GM21381 (cell line): ENCODE measurements around the gene NBL1.
"Not testable (repeated sequence)": the region's sequence is repeated elsewhere in the genome, so short reads cannot be mapped to it uniquely, and the experiment has no call there.

Experiments used
- ATAC-seq: cut with Tn5 transposase; IDR thresholded peaks from one replicate; pipeline ENCODE4 v1.9.1; 2021; ENCODE audit warnings: mild to moderate bottlenecking, moderate library complexity; ENCODE audit not compliant: unreplicated experiment

Gene NBL1

DNA sequence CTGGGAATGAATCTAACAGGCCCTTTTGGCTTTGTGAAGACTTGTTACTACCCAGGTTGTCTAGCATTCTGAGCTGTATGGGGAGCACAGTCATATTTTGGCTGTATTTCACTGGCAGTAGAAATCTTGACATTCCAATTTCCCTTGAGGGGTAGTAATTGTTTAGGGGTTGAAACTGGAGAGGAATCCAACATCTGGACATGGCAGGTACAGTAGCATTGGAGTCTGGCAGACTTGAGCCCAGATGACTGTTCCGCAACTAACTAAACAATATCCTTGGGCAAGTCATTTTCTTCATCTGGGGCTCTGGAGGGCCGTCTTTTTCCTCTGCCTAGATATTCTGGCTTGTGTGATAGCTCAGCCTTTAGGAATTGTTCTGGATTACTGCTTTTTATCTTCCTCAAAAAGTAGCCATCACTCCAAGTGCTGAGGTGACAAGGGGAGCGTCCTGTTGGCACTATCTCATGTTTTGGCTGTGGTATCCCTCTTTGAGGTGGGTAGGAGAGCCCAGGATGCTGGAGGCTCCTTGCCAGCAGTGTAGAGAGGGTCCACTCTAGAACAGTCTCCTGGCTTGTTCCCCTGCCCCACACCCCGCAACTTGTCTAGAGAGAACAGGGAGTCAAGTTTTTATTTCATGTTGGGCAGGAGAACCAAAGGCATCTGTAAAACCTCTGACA lies 22.7 kb upstream of the NBL1 start:
- no peak for ATAC-seq

- no peak for ATAC-seq
Measured at GRCh38 chr1:19622204-19622603, 21.9 kb upstream of the NBL1 start.

- ATAC-seq = no peak
Measured at GRCh38 chr1:19623523-19623922, 20.6 kb upstream of the NBL1 start.

DNA sequence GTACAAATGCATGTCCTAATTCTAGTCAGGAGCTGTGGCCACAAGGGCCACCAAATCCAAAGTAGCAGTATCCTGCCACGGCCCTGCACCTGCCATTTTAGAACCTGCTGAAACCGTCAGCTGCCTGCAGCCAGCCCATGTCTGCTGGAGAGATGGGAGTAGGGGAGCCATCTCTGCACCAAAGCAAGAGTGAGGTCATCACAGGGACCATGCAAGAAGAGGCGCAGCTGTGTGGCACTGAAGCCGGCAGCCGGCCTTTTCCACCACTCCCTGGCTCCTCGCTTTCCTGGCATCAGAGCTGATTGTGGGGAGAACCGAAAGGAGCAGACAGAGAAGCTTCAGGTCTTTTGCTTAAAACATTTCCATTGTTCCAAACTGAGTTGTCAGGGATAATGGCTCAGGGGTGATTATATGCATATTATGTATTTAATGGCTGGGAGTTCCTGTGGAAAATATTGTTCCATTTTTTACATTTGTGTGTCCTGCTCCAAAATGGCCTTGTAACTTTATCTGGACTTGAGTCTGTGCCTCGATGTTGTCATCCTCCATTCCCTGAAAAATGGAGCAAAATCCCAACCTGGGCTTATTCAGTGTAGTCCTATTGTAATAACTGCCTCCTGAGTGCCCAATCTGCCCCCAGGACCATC lies 18.7 kb upstream of the NBL1 start:
- no peak for ATAC-seq

- ATAC-seq = no peak
Measured at GRCh38 chr1:19628879-19629278, 15.2 kb upstream of the NBL1 start.

- ATAC-seq = no peak
Measured at GRCh38 chr1:19629357-19629756, 14.8 kb upstream of the NBL1 start.

GRCh38 chr1:19630192-19630591 lies 13.9 kb upstream of the NBL1 start:
- not testable (repeated sequence) for ATAC-seq

- ATAC-seq = no peak
Measured at GRCh38 chr1:19630720-19631395, 13.3 kb upstream of the NBL1 start.

DNA sequence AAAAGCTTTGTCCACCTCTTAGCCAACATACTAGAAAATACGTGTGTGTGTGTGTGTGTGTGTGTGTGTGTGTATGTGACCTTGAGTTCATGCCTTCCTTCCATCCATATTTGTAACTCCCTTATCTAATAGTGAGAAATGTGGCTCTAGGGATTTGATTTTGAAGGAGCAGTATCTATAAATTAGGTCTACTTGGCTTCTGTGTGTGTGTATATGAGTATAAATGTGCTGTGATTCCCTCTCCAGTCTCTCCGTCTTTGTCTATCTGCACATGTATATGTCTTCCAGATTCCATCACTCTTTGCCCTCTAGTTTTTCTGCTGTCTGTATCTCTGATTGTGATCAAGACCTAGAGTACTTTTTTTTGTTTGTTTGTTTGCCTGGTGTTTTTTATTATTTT lies 11.9 kb upstream of the NBL1 start:
- ATAC-seq = no peak

- ATAC-seq = no peak
Measured at GRCh38 chr1:19633106-19633505, 11.0 kb upstream of the NBL1 start.

DNA sequence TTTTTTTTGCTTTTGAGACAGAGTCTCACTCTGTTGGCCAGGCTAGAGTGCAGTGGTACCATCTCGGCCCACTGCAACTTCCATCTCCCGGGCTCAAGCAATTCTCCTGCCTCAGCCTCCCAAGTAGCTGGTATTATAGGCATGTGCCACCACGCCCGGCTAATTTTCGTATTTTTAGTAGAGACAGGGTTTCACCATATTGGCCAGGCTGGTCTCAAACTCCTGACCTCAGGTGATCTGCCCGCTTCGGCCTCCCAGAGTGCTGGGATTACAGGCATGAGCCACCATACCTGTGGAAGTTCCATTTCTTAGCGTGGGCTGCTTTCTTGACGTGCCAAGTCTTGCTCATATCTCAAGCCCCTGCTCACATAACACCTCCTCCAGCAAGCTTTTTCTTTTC lies 9.0 kb upstream of the NBL1 start:
- ATAC-seq = not testable (repeated sequence)

GRCh38 chr1:19635646-19636045 lies 8.5 kb upstream of the NBL1 start:
- ATAC-seq = no peak

DNA sequence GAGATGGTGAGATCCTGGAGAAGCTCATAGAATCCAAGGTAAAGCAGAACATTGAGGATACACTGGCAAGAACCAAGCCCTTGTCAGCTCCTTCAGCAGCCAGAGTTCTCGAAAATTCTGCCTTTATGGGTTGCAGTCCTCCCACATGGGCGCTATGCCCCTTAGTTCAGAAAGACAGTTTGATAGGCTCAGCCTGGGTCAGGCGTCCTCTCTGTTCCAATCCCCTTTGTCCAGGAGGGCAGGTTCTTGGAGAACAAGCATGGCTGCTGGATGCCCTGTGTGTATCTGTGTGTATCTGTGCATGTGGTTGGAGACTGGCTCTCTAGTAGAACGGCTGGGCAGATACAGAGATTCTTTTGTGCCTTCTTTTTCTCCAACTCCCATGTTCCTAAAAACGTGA lies 8.0 kb upstream of the NBL1 start:
- no peak for ATAC-seq

GRCh38 chr1:19636749-19637148 lies 7.4 kb upstream of the NBL1 start:
- not testable (repeated sequence) for ATAC-seq

DNA sequence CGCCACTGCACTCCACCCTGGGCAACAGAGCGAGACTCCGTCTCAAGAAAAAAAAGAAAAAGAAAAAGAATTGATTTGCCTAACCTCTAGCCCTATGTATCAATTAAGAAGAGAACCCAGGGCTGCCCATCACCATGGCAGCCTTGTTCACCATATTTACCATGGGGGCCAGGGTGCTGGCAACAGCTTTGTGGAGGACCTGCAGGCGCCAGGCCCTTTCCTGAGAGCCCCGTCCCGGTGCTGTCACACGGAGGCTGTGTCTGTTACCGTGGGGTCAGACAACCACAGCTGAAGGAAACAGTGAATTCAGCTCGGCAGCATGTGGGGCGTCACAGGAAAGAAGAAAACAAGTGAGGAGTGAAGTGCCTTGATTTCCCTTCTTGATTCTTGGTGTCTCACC lies 6.5 kb upstream of the NBL1 start:
- no peak for ATAC-seq

DNA sequence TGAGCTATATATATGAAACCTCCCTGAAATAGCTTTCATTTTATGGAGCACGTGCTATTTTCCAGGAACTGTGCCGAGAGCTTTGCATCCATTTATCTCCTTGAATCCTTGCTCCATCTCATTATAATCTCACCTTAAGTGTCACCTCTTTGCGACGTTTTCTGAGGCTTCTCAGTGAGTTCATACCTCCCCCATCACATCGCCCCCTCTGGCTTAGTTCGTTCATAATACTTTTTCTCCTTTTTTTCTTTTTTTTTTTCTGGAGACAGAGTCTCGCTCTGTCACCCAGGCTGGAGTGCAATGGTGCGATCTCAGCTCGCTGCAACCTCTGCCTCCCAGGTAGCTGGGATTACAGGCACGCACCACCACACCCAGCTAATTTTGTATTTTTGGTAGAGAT lies 4.9 kb upstream of the NBL1 start:
- not testable (repeated sequence) for ATAC-seq

DNA sequence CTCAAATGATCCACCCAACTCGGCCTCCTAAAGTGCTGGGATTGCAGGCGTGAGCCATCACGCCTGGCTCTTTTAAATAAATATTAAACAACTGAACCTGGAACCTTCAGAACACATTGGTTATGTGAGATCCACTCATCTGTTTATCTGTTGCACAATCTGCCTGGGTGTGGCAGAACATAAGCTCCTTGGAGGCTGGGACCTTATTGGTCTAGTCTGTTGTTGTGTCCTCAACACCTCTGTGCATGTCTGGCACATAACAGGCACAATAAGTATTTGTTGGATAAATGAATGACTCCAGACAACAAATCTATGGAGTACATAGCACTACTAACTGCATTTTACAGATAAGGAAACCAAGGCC lies 4.1 kb upstream of the NBL1 start:
- ATAC-seq = no peak

- ATAC-seq = no peak
Measured at GRCh38 chr1:19640363-19641316, 3.5 kb upstream of the NBL1 start.

DNA sequence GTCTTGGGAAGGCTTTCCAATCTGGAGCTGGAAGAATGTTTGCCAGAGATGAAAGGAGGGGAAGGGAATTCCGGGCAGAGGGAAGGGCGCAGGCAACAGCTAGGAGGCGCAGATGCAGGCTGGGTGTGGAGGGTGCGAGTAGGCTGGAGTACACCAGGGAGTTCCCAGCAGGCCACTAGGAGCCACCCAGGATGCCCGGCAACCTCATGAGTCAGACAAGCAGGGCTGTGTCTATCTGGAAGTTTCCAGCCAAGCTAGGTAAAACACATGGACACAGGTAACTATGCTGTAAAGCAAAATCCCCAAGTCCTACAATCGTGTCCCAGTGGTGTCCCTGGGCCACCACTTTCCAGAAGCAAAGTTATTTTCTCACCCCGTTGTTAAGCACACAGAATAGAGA lies 990 bp upstream of the NBL1 start:
- no peak for ATAC-seq

DNA sequence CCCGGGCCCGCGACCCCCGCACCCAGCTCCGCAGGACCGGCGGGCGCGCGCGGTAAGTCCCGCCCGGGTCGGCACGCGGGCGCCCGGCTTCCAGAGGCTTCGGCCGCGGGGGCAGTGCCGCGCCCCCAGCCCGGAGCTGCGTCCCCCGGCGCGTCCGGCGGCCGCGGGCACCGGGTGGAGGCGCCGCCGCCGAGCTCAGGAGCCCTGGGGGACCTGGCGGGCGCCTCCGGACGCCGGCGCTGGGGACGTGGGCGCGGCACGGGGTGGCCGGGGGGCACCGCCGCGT lies 227 bp downstream of the NBL1 start:
- peak; percentile 32 for ATAC-seq

DNA sequence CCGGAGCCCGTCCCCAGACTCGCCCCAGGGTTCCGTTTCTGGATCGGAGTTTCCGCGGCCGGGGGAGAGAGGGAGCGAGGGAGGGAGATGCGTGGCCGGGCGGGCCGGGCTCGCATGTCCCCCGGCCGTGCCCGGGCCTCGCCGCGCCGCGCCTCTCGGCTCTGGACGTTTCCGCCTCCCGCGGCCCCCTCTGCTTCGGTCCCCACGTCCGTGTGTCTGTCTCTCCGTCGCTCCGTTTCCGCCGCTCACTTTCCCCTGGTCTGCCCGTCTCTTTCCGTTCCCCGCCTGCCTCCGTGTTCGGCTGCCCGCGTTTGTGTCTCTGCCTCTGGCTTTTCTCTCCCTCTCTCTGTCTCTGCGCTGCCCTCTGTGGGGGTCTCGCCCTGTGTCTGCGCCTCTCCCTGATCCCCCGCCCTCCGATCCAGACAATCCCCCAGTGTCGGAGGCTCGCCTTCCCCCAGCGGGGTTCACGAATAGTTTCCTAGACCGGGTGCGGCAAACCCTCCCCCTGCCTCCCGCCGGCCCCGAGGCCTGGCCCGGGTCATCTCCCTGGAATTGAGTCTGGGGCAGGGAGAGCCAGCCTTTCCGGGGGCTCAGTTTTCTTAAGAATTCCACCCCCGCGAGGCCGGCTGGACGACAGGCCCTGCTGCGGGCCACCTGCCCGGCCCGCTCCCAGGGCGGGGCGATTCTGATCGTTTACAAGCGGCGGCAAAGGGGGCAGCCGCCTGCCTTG lies 735 bp downstream of the NBL1 start:
- ATAC-seq = peak; percentile 15
